ENCODE measurements around the gene AP1M1. TPM values are rescaled to one million over a fixed set of nuclear protein-coding genes. Genes with fewer than 3 reads are reported as not detected.

Gene AP1M1
- total RNA-seq, 1 experiment from 2014 or later = 86.8 TPM

Other genes with a start within 250 kb of the AP1M1 start
- not detected in 2 replicates for gene OR10H4, start 248.9 kb upstream of the AP1M1 start, total RNA-seq (2014; rRNA removed; shearing (Covaris generic))
- 1,303 and 1,358 TPM in 2 replicates for gene TPM4, start 121.4 kb upstream of the AP1M1 start, total RNA-seq (2014; rRNA removed; shearing (Covaris generic))
- 63.7 and 72.5 TPM in 2 replicates for gene RAB8A, start 86.0 kb upstream of the AP1M1 start, total RNA-seq (2014; rRNA removed; shearing (Covaris generic))
- not detected in 2 replicates for gene HSH2D, start 54.2 kb upstream of the AP1M1 start, total RNA-seq (2014; rRNA removed; shearing (Covaris generic))
- not detected in 2 replicates for gene CIB3, start 24.4 kb upstream of the AP1M1 start, total RNA-seq (2014; rRNA removed; shearing (Covaris generic))
- gene FAM32A, start 12.5 kb upstream of the AP1M1 start, total RNA-seq (2014; rRNA removed; shearing (Covaris generic)) = 231 and 233 TPM in 2 replicates
- 0.33 and 1.9 TPM in 2 replicates for gene KLF2, start 126.9 kb downstream of the AP1M1 start, total RNA-seq (2014; rRNA removed; shearing (Covaris generic))

Measured in Daoy (cell line).